HG02938 (cell line): ENCODE measurements around the gene ATXN7.

Experiments
- ATAC-seq: cut with Tn5 transposase; IDR thresholded peaks from one replicate; pipeline ENCODE4 v1.9.1; 2021; ENCODE audit warnings: mild to moderate bottlenecking, moderate library complexity; ENCODE audit not compliant: unreplicated experiment

ATXN7 gene

DNA sequence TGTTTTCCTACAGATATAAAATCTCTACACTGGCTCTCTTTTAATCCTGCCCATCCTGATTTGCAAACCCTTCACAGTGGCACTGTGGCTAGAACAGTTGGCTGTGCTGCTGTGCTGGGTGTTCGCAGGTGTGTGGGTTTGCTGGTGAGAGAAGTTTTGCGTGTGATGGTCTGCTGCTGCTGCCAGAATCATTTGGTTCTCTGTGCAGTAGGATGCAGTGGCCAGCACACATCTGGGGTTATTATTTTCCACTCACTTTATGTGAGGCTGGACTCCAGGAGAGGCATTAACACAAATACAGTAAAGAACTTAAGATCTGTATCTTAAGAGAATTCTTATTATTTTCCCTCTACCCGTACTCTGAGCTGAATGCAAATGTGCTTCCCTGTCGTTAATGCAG, 175.7 kb downstream of the ATXN7 start:
- ATAC-seq, result no peak

DNA sequence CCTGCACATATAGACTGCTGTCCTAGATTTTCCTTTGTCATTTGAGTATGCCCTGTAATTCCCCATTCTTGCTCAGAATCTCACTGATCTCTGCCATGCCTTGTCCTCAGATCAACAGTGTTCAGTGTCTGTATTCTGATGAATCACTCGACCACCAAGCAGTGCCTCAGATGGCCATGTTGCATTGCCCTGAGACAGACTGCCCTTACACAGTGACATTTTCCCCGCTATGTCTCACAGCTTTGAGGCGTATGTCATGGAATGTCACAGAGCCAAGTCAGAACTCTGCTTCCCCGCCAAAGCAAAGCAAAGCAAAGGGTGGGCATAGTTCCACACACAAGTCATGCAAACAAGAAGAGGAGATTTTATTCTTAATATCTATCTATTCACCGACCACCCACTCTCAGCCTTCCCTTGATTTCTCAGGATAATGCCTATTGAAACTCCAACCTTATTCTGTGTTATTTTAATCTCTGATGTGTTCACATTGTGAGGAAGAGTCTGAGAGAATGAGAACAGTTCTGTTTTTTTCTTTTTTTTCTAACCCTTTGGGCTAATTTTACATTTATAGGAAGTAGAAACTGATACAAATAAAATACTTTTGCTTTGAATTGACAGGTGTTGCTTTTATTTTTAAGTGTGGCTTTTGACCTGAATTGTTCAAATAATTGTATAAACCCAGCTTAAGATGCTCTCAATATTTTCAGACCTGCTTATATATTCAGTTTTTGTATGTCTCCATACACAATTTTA, 176.5 kb downstream of the ATXN7 start:
- ATAC-seq, result no peak

DNA sequence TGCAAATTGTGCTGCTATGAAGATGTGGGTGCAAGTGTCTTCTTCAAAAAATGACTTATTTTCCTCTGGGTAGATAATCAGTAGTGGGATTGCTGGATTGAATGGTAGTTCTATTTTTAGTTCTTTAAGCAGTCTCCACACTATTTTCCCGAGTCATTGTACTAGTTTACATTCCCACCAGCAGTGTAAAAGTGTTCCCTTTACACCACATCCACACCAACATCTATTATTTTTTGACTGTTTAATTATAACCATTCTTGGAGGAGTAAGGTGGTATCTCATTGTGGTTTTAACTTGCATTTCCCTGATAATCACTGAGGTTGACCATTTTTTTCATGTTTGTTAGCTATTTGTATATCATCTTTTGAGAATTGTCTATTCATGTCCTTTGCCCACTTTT, 179.3 kb downstream of the ATXN7 start:
- no peak for ATAC-seq

DNA sequence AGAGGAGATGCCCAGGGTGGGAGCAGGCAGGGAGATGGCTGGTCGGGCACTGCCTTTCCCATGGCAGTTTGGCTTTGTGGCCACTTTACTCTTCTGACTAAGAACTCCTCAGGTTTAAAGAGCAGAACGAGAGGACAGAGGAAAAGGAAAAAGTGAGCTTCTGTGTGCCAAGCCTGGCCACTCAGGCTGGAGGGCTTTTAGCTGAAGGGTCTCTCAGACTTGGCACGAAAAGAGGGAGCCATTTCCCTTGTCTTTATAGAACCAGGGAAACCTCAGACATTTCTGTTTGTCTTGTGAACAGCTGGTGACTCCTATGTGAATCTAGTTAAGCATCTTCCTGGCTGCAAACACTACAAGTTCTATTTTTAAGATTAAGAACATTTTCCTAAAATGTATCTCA, 182.9 kb downstream of the ATXN7 start:
- no peak for ATAC-seq

DNA sequence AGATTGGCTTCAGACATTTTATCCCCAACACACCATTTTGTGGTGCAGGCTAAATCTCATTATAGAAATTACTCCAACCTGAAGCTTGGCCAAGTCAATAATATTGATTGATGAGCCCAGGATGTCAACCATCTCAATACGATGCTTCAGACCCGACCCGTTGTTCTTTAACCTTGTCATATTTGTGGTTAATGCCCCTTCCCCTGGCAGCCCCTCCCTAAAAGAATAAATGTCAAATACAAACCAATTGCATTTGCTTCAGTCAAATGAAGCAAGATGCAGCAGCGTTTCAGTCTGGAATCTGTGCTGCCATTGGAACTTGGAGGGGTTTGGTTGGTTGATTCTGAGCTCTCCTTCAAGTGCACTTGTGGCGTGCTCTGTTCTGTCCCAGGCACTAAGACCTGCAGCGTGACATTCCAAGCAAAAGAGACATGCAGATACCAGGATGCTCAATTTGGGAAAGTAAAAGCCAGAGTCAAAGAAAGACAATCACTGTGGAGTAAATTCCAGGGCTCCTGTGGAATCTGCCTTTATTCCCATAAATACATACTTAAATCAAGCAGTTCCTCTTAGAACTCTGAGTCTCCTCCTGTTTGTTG, 183.4 kb downstream of the ATXN7 start:
- ATAC-seq, result no peak

DNA sequence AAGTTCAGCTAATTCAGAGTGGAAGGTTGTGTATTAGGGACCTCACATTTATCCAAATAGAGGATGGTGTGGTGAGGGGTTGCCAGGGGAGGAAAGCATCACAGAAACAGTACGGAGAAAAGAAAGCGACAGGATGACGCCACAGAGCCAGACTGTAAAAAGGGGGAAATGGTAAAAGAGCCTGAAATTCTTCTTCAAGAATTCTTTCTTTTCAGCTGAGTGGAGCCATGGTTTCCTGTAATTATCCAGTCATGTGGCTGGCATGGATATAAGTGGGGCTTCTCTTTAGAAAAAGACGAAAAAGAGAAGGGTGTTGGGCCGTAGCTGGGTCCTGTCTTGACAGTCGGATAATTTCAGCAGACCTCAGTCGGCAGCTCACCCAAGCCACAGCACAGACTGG, 184.1 kb downstream of the ATXN7 start:
- no peak for ATAC-seq

DNA sequence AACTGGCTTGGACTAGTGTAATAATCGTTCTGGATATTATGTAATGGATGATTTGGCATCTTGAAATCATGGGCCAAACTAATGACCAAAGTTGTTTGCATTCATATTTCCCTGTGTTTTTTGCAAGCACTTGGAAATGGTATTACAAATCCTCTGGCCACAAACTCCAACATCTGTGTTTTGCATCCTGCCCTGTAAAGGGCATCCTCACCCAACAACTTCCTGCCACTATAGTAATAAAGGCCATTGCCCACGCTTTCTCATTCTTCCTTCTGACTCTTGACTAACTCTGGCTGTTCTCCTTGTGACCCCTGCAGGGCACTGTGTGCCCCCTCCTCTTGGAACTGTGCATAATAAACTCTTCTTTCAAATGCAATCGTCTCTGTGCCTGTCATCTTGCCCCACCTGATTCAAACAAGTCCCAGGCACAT, 185.0 kb downstream of the ATXN7 start:
- ATAC-seq, result no peak

DNA sequence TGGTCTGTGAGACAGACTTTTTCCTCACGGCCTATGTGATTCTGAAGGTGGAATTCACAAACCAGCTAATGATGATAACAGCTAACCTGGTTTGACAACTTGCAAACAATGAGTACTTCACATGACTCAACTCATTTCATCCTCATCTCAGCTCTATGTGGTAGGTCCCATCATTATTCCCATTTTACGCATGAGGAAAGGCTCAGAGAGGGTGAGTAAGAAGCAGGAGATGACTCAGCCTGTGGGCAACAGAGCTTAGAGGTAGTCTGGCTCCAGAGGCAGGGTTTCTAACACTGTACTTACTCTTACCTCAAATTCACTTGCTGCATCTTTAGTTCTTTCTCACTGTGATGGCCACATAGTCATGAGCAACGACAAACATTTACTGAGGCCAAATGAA, 185.5 kb downstream of the ATXN7 start:
- ATAC-seq, result no peak

DNA sequence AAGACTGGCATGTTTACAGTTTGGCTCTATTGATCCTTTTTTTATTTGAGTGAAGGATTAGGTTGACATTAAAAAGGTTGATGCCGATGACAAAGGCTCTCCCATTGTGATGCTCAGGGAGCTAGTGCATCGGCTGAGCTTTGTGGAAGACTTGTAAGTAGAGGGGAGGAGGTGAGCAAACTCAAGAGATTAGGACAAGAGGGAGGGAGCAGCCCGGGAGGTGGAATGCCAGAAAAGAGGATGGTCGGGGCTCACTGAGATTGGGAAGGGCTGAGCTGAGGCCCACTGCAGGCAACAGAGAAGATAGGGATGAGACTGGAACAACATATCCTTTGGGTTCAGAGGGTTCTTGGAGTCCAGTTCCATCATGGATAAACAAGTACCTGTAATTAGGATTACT, 186.2 kb downstream of the ATXN7 start:
- ATAC-seq, result no peak
